Measurements from ENCODE around the gene SYT12.
A peak's percentile ranks its signal among the peaks of the same experiment; 100 is the strongest.
"Not testable (repeated sequence)": the region's sequence is repeated elsewhere in the genome, so short reads cannot be mapped to it uniquely, and the experiment has no call there.

The SYT12 gene

GRCh38 chr11:67001332-67001731 is 21.6 kb upstream of the SYT12 start:
- WGBS = 97% methylated on average over 5 of the region's 5 CpGs
- peaks cover 10% of the 10 kb centered on the region for H3K4me1 ChIP-seq (ENCODE audit: insufficient read depth, low read length)

GRCh38 chr11:67002297-67002913 is 20.5 kb upstream of the SYT12 start:
- Histone ChIP-seq H3K27ac (ENCODE audit: low read depth, low read length) (peak overlapping the region; percentile 83), H3K9me3 (ENCODE audit: insufficient read depth, low read depth, low read length) (no peaks in the 10 kb centered on the region), H3K4me3 (ENCODE audit: low read length) (no peak overlapping the region), H3K4me1 (ENCODE audit: insufficient read depth, low read length) (peaks cover 14% of the 10 kb centered on the region), H3K9ac (ENCODE audit: low read depth, low read length) (peak overlapping the region; percentile 31), H3K27me3 (ENCODE audit: insufficient read depth, low read length) (no peaks in the 10 kb centered on the region), H3K36me3 (ENCODE audit: insufficient read depth, low read length) (no peaks in the 10 kb centered on the region)
- WGBS = 14% methylated on average over 7 of the region's 8 CpGs

More at GRCh38 chr11:67001332-67001731, 21.6 kb upstream of the SYT12 start:
- no peak overlapping the region for H3K4me3 ChIP-seq (ENCODE audit: low read length)
- H3K36me3 ChIP-seq (ENCODE audit: insufficient read depth, low read length) = no peaks in the 10 kb centered on the region
- H3K9ac ChIP-seq (ENCODE audit: low read depth, low read length) = no peak overlapping the region
- no peaks in the 10 kb centered on the region for H3K27me3 ChIP-seq (ENCODE audit: insufficient read depth, low read length)
- no peak overlapping the region for H3K27ac ChIP-seq (ENCODE audit: low read depth, low read length)
- H3K9me3 ChIP-seq (ENCODE audit: insufficient read depth, low read depth, low read length) = no peaks in the 10 kb centered on the region

- Histone ChIP-seq H3K9me3 (ENCODE audit: insufficient read depth, low read depth, low read length) (no peaks in the 10 kb centered on the region), H3K4me1 (ENCODE audit: insufficient read depth, low read length) (peaks cover 14% of the 10 kb centered on the region), H3K27me3 (ENCODE audit: insufficient read depth, low read length) (no peaks in the 10 kb centered on the region), H3K27ac (ENCODE audit: low read depth, low read length) (peak overlapping the region; percentile 83), H3K36me3 (ENCODE audit: insufficient read depth, low read length) (no peaks in the 10 kb centered on the region), H3K4me3 (ENCODE audit: low read length) (no peak overlapping the region), H3K9ac (ENCODE audit: low read depth, low read length) (peak overlapping the region; percentile 31; the same call in 1 of the 2 replicates)
- WGBS = 68% methylated on average over 5 of the region's 5 CpGs
Measured at GRCh38 chr11:67002921-67003411, 20.0 kb upstream of the SYT12 start.

DNA sequence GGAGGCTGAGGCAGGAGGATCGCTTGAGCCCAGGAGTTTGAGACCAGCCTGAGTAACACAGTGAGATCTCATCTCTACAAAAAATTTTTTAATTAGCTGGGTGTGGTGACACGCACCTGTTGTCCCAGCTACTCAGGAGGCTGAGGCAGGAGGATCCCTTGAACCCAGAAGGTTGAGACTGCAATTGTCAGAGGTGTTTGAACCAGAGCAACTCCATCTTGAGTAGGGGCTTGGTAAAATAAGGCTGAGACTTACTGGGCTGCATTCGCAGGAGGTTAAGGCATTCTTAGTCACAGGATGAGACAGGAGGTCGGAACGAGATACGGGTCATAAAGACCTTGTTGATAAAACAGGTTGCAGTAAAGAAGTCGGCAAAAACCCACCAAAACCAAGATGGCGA is 17.7 kb upstream of the SYT12 start:
- not testable (repeated sequence) for H3K27ac ChIP-seq (ENCODE audit: low read depth, low read length); H3K4me3 ChIP-seq (ENCODE audit: low read length); H3K36me3 ChIP-seq (ENCODE audit: insufficient read depth, low read length); H3K9me3 ChIP-seq (ENCODE audit: insufficient read depth, low read depth, low read length); H3K9ac ChIP-seq (ENCODE audit: low read depth, low read length); H3K27me3 ChIP-seq (ENCODE audit: insufficient read depth, low read length)
- peaks cover 14% of the 10 kb centered on the region for H3K4me1 ChIP-seq (ENCODE audit: insufficient read depth, low read length)
- 97% methylated on average over 8 of the region's 8 CpGs for WGBS

DNA sequence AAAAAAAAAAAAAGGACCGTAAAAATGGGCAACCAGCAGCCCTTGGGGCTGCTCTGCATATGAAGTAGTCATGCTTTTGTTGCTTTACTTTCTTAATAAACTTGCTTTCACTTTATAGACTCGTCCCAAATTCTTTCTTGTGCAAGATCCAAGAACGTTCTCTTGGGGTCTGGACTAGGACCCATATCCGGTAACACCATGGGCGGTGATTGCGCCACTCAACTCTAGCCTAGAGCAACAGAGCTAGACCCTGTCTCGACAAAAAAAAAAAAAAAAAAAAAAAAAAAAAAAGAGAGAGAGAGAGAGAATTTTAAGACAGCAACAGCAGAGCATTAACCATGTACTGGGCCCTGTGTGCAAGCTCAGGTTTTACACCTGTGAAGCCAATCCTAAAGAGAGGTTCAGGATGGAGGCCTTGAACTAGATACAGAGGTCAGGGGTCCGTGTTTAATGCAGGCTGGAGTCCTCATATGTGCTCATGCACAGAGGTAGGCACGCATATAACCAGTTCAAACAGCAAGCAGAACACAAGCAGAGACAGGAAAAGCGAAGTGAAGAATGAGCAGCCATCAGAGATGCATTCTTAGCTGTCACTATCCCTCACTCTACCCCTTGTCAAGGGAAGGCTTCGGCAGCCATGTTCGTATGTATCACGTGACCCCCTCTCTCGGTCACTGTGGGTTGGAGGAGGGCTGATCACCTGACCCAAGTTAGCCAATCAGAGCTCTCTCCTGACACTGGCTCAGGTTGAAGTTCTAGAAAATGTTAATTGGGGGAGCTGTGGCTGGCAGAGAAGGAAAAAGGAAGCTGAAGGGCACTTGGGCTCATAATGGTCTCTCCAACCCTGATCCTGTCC is 16.7 kb upstream of the SYT12 start:
- WGBS = 92% methylated on average over 13 of the region's 14 CpGs
- Histone ChIP-seq H3K9ac (ENCODE audit: low read depth, low read length) (no peak overlapping the region), H3K27ac (ENCODE audit: low read depth, low read length) (peak overlapping the region; percentile 44; the same call in 1 of the 2 replicates)

GRCh38 chr11:67007126-67007525 is 15.8 kb upstream of the SYT12 start:
- no peak overlapping the region for H3K27ac ChIP-seq (ENCODE audit: low read depth, low read length)
- 94% methylated on average over 6 of the region's 7 CpGs for WGBS
- no peaks in the 10 kb centered on the region for H3K9me3 ChIP-seq (ENCODE audit: insufficient read depth, low read depth, low read length)
- no peaks in the 10 kb centered on the region; the same call in 1 of the 2 replicates for H3K36me3 ChIP-seq (ENCODE audit: insufficient read depth, low read length)
- no peak overlapping the region for H3K9ac ChIP-seq (ENCODE audit: low read depth, low read length)
- H3K4me1 ChIP-seq (ENCODE audit: insufficient read depth, low read length) = peaks cover 11% of the 10 kb centered on the region
- no peaks in the 10 kb centered on the region for H3K27me3 ChIP-seq (ENCODE audit: insufficient read depth, low read length)
- no peak overlapping the region for H3K4me3 ChIP-seq (ENCODE audit: low read length)

More for the DNA sequence above, 16.7 kb upstream of the SYT12 start:
- Histone ChIP-seq H3K27me3 (ENCODE audit: insufficient read depth, low read length) (no peaks in the 10 kb centered on the region), H3K4me1 (ENCODE audit: insufficient read depth, low read length) (peaks cover 14% of the 10 kb centered on the region), H3K36me3 (ENCODE audit: insufficient read depth, low read length) (no peaks in the 10 kb centered on the region; the same call in 1 of the 2 replicates), H3K4me3 (ENCODE audit: low read length) (0 out of 2 replicates have a peak overlapping the region, but pooled peaks have one; percentile 8), H3K9me3 (ENCODE audit: insufficient read depth, low read depth, low read length) (no peaks in the 10 kb centered on the region)

DNA sequence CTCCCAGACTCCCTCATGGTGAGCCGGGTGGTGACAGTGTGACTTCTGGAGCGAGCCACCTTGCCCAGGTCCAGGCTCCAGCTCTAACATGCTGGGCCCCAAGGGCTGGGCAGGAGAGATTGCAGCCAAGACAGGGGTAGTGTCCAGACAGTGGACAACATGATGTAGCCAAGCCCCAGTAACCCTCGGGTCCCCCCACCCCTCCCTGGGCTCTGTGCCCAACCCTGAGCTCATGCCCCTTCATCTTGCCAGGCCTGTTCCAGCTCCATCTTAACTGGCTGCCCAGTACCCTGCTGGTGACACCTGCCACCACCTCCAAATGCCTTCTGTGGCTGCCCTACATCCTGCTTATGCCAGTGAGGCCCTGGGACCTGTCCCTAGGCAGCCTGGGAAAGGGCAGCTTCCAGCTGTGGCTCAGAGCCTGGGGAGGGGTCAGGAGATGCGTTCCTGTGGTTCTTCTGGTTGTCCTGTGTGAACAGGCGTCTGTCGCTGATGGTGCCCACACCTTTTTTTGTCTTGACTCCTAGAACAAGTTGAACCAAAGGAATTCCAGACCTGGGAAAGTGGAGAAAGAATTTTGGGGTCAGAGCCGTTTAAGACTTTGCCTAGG is 12.5 kb upstream of the SYT12 start:
- Histone ChIP-seq H3K36me3 (ENCODE audit: insufficient read depth, low read length) (peaks cover 2% of the 10 kb centered on the region; the same call in 1 of the 2 replicates), H3K9ac (ENCODE audit: low read depth, low read length) (no peak overlapping the region), H3K27ac (ENCODE audit: low read depth, low read length) (no peak overlapping the region), H3K9me3 (ENCODE audit: insufficient read depth, low read depth, low read length) (no peaks in the 10 kb centered on the region), H3K4me3 (ENCODE audit: low read length) (no peak overlapping the region), H3K27me3 (ENCODE audit: insufficient read depth, low read length) (no peaks in the 10 kb centered on the region), H3K4me1 (ENCODE audit: insufficient read depth, low read length) (peaks cover 8% of the 10 kb centered on the region; the same call in 1 of the 2 replicates)
- 94% methylated on average over 7 of the region's 7 CpGs for WGBS

DNA sequence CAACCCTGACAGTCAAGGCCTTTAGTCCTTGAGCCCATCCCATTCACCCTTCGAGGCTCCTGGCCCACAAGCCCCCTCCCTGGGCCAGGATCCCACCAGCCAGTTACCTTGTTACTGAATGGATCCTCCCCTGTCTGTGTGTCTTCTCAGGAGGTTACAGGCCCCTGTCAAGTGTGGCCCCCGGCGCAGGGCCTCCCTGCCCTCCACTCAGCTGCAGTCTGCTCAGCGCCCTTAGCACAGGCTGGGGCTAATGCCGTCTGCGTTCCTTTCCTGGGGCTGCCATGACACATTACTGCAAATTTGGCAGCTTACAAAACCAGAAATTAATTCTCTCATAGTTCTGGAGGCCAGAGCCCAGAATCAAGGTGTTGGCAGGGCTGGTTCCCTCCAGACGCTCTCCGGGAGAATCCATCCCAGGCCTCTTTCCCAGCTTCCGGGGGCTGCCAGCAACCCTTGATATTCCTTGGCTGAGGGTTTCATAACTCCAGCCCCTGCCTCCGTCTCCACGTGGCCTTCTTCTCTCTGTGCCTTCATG is 9.4 kb upstream of the SYT12 start:
- 91% methylated on average over 11 of the region's 11 CpGs for WGBS
- Histone ChIP-seq H3K36me3 (ENCODE audit: insufficient read depth, low read length) (peaks cover 2% of the 10 kb centered on the region; the same call in 1 of the 2 replicates), H3K9ac (ENCODE audit: low read depth, low read length) (no peak overlapping the region), H3K9me3 (ENCODE audit: insufficient read depth, low read depth, low read length) (no peaks in the 10 kb centered on the region), H3K4me3 (ENCODE audit: low read length) (no peak overlapping the region), H3K27ac (ENCODE audit: low read depth, low read length) (no peak overlapping the region), H3K4me1 (ENCODE audit: insufficient read depth, low read length) (peaks cover 7% of the 10 kb centered on the region; the same call in 1 of the 2 replicates), H3K27me3 (ENCODE audit: insufficient read depth, low read length) (no peaks in the 10 kb centered on the region)

DNA sequence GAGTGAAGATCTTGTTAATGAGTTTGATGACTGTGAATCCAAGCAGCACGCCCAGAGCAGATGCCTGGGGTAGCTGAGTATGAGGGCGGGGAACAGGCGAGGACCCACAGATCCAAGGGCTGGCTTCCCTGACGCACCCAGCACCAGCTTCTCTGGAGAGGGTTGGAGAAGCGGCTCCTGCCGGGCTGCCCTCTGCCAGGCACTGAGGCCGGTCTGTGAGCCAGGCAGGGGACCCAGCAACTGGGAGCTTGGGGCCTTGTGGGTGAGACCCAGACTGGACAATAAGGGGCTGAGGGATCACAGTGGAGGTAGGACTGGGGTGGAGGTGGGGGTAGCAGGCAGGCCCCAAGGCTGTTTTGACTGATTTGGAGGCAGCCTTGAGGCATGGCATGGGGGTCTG is 8.6 kb upstream of the SYT12 start:
- WGBS = 95% methylated on average over 7 of the region's 7 CpGs
- H3K36me3 ChIP-seq (ENCODE audit: insufficient read depth, low read length) = peaks cover 2% of the 10 kb centered on the region; the same call in 1 of the 2 replicates
- no peak overlapping the region for H3K9ac ChIP-seq (ENCODE audit: low read depth, low read length)
- H3K4me3 ChIP-seq (ENCODE audit: low read length) = no peak overlapping the region
- no peak overlapping the region for H3K27ac ChIP-seq (ENCODE audit: low read depth, low read length)
- no peaks in the 10 kb centered on the region for H3K27me3 ChIP-seq (ENCODE audit: insufficient read depth, low read length)
- H3K9me3 ChIP-seq (ENCODE audit: insufficient read depth, low read depth, low read length) = no peaks in the 10 kb centered on the region
- peaks cover 7% of the 10 kb centered on the region; the same call in 1 of the 2 replicates for H3K4me1 ChIP-seq (ENCODE audit: insufficient read depth, low read length)

DNA sequence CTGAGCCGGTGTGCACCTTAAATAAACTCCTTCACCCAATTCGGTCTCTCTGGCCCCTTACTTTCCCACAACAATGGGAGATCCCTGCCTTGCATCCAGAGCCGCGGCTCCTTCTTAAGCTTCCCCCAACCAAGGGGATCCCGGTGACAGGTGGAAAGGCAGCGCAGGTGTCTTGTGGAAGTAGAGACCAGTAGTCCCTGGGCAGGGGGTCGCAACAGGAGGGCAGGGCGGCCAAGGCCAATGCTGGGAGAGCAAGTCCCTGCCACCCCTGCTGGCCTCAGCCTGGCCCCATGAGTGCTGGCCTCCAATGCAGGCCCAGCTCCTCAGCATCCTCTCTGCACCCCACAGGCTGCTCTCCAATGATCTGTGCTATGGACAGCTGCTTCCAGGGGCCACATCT is 7.9 kb upstream of the SYT12 start:
- H3K27me3 ChIP-seq (ENCODE audit: insufficient read depth, low read length) = no peaks in the 10 kb centered on the region
- WGBS = 90% methylated on average over 8 of the region's 8 CpGs
- no peak overlapping the region for H3K9ac ChIP-seq (ENCODE audit: low read depth, low read length)
- peaks cover 7% of the 10 kb centered on the region; the same call in 1 of the 2 replicates for H3K4me1 ChIP-seq (ENCODE audit: insufficient read depth, low read length)
- H3K9me3 ChIP-seq (ENCODE audit: insufficient read depth, low read depth, low read length) = no peaks in the 10 kb centered on the region
- no peak overlapping the region for H3K4me3 ChIP-seq (ENCODE audit: low read length)
- peaks cover 2% of the 10 kb centered on the region; the same call in 1 of the 2 replicates for H3K36me3 ChIP-seq (ENCODE audit: insufficient read depth, low read length)
- H3K27ac ChIP-seq (ENCODE audit: low read depth, low read length) = no peak overlapping the region
